ENCODE results near the gene CRYZL1.
A peak's percentile ranks its signal among the peaks of the same experiment; 100 is the strongest.

CRYZL1 gene
- total RNA-seq: 12.9 to 21.1 (median 16.9) reads per million in 3 donors

DNA sequence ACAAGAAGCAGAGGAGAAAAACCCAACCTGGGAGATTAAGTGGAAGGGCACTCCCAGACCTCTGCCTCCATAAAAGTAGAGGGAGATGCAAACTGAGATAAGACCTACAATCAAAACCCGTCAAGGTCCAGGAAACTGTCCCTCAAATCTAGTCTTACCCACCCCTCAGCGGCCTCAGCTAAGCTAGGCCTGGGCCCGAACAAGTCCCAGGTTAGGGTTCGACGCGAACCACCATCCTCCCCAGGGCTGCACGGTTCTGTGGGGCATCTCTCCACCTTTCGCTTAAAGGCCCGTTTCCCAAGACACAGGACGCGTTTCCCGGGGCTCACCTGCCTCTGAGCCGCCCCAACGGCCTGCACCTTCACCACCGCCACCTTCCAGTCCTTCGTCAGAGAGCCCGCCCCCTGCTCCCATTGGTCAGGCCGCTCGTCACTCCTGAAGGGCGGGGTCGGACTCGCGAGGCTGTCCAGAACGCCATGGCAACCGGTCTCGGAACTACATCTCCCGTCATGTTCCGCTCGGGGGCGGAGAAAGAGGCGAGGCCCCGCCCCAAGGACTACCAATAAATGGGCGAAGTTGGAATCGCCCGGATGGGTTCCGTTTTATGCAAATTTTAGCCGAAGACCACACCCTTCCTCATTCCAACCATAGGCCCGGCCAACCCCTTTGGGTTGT lies at the start of gene CRYZL1:
CRYZL1 (minus strand) TSS at position 390 of the 675 bp plus-strand sequence. CDS start 10,190 bp downstream, outside the sequence.
- peak within 1 kb of the TSS; percentile 79 for H3K27ac ChIP-seq (ENCODE audit: insufficient read depth, low read length, poor library complexity, severe bottlenecking)
- H3K9me3 ChIP-seq (ENCODE audit: control insufficient read depth, low read length): no peaks in the 10 kb centered on the region
- peak within 1 kb of the TSS; percentile 94 for H3K4me3 ChIP-seq (ENCODE audit: insufficient read depth, low read depth, low read length, poor library complexity, severe bottlenecking)
- H3K36me3 ChIP-seq (ENCODE audit: control insufficient read depth, insufficient read depth, low read length): no peaks in the 10 kb centered on the region
- H3K27me3 ChIP-seq (replicated peaks; ENCODE audit: control insufficient read depth, insufficient read depth, low read length, poor library complexity, severe bottlenecking): peaks cover 3% of the 10 kb centered on the region
- H3K4me1 ChIP-seq (ENCODE audit: control insufficient read depth, insufficient read depth, low read length, poor library complexity, severe bottlenecking): peaks cover 4% of the 10 kb centered on the region
- peak; percentile 99 to 100 (median 100) for DNase-seq

GRCh38 chr21:33690874-33691273 lies 49.3 kb upstream of the CRYZL1 start:
- no peaks in the 10 kb centered on the region for H3K36me3 ChIP-seq (ENCODE audit: control insufficient read depth, insufficient read depth, low read length)
- no peaks in the 10 kb centered on the region for H3K27me3 ChIP-seq (replicated peaks; ENCODE audit: control insufficient read depth, insufficient read depth, low read length, poor library complexity, severe bottlenecking)
- H3K4me1 ChIP-seq (ENCODE audit: control insufficient read depth, insufficient read depth, low read length, poor library complexity, severe bottlenecking): no peaks in the 10 kb centered on the region
- no peak overlapping the region for H3K4me3 ChIP-seq (ENCODE audit: insufficient read depth, low read depth, low read length, poor library complexity, severe bottlenecking)
- no peak overlapping the region for H3K27ac ChIP-seq (ENCODE audit: insufficient read depth, low read length, poor library complexity, severe bottlenecking)
- DNase-seq: no peak
- no peaks in the 10 kb centered on the region for H3K9me3 ChIP-seq (ENCODE audit: control insufficient read depth, low read length)

GRCh38 chr21:33688353-33688752 lies 46.8 kb upstream of the CRYZL1 start:
- H3K27me3 ChIP-seq (replicated peaks; ENCODE audit: control insufficient read depth, insufficient read depth, low read length, poor library complexity, severe bottlenecking): no peaks in the 10 kb centered on the region
- no peak overlapping the region for H3K4me3 ChIP-seq (ENCODE audit: insufficient read depth, low read depth, low read length, poor library complexity, severe bottlenecking)

GRCh38 chr21:33687634-33688033 lies 46.1 kb upstream of the CRYZL1 start:
- no peaks in the 10 kb centered on the region for H3K4me1 ChIP-seq (ENCODE audit: control insufficient read depth, insufficient read depth, low read length, poor library complexity, severe bottlenecking)
- no peaks in the 10 kb centered on the region for H3K36me3 ChIP-seq (ENCODE audit: control insufficient read depth, insufficient read depth, low read length)
- H3K27me3 ChIP-seq (replicated peaks; ENCODE audit: control insufficient read depth, insufficient read depth, low read length, poor library complexity, severe bottlenecking): no peaks in the 10 kb centered on the region
- no peak for DNase-seq
- H3K9me3 ChIP-seq (ENCODE audit: control insufficient read depth, low read length): no peaks in the 10 kb centered on the region
- H3K4me3 ChIP-seq (ENCODE audit: insufficient read depth, low read depth, low read length, poor library complexity, severe bottlenecking): no peak overlapping the region
- no peak overlapping the region for H3K27ac ChIP-seq (ENCODE audit: insufficient read depth, low read length, poor library complexity, severe bottlenecking)

More at GRCh38 chr21:33688353-33688752, 46.8 kb upstream of the CRYZL1 start:
- no peak for DNase-seq
- H3K27ac ChIP-seq (ENCODE audit: insufficient read depth, low read length, poor library complexity, severe bottlenecking): no peak overlapping the region
- H3K9me3 ChIP-seq (ENCODE audit: control insufficient read depth, low read length): no peaks in the 10 kb centered on the region
- no peaks in the 10 kb centered on the region for H3K4me1 ChIP-seq (ENCODE audit: control insufficient read depth, insufficient read depth, low read length, poor library complexity, severe bottlenecking)
- H3K36me3 ChIP-seq (ENCODE audit: control insufficient read depth, insufficient read depth, low read length): no peaks in the 10 kb centered on the region

DNA sequence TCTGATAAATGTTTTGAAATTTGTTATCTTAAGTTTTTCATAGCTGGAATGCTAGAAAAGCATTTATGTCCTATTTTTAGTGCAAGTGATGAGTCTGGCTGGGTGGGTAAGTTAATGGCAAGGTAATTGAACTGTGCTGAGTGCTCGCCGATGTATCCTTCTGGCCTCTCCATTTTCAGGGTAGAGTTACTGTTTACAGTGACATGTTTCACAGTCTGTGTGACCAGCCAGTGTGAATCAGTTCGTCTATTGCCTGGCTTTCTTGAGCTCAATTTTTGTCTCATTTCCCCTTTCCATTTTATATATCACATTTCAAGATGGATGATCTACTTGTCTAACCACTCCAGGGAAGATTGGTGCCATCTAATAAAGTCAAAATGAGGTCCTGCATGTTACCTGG lies 44.8 kb upstream of the CRYZL1 start:
- Histone ChIP-seq H3K4me3 (ENCODE audit: insufficient read depth, low read depth, low read length, poor library complexity, severe bottlenecking) (no peak overlapping the region), H3K9me3 (ENCODE audit: control insufficient read depth, low read length) (no peaks in the 10 kb centered on the region), H3K27me3 (replicated peaks; ENCODE audit: control insufficient read depth, insufficient read depth, low read length, poor library complexity, severe bottlenecking) (no peaks in the 10 kb centered on the region), H3K36me3 (ENCODE audit: control insufficient read depth, insufficient read depth, low read length) (no peaks in the 10 kb centered on the region), H3K4me1 (ENCODE audit: control insufficient read depth, insufficient read depth, low read length, poor library complexity, severe bottlenecking) (no peaks in the 10 kb centered on the region), H3K27ac (ENCODE audit: insufficient read depth, low read length, poor library complexity, severe bottlenecking) (no peak overlapping the region)
- DNase-seq: no peak

DNA sequence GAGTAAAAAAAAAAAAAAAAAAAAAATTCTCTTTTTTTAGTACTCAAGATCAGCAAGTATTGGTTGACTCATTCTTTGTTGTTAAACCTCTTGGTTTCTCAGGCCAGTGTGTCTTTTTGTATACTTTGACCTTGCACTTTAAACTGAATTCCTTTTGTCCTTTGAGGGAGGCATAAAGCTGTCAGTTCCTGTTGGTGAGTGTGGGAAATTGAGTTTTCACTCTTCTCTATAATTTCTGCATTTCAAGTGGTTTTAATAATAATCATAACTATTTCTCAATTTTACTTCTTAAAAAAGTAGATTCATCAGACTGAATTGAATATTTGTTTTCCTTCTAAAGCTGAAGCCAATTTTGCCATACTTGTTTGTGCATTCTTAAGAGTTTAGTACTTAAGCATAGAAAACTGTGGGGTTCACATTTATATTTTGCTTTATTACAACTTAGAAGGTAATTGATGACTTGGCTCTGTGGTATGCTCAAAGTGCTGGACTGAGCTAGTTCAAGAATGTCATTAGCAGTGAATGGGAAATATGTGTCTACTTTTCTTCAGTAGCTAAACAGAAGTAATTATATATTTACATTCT lies 44.2 kb upstream of the CRYZL1 start:
- DNase-seq: no peak

GRCh38 chr21:33684923-33685560 lies 43.5 kb upstream of the CRYZL1 start:
- DNase-seq: no peak
- Histone ChIP-seq H3K4me3 (ENCODE audit: insufficient read depth, low read depth, low read length, poor library complexity, severe bottlenecking) (no peak overlapping the region), H3K27ac (ENCODE audit: insufficient read depth, low read length, poor library complexity, severe bottlenecking) (no peak overlapping the region), H3K4me1 (ENCODE audit: control insufficient read depth, insufficient read depth, low read length, poor library complexity, severe bottlenecking) (no peaks in the 10 kb centered on the region), H3K36me3 (ENCODE audit: control insufficient read depth, insufficient read depth, low read length) (no peaks in the 10 kb centered on the region), H3K9me3 (ENCODE audit: control insufficient read depth, low read length) (no peaks in the 10 kb centered on the region), H3K27me3 (replicated peaks; ENCODE audit: control insufficient read depth, insufficient read depth, low read length, poor library complexity, severe bottlenecking) (no peaks in the 10 kb centered on the region)

More for the DNA sequence above, 44.2 kb upstream of the CRYZL1 start:
- H3K9me3 ChIP-seq (ENCODE audit: control insufficient read depth, low read length): no peaks in the 10 kb centered on the region
- H3K27me3 ChIP-seq (replicated peaks; ENCODE audit: control insufficient read depth, insufficient read depth, low read length, poor library complexity, severe bottlenecking): no peaks in the 10 kb centered on the region
- no peak overlapping the region for H3K4me3 ChIP-seq (ENCODE audit: insufficient read depth, low read depth, low read length, poor library complexity, severe bottlenecking)
- H3K36me3 ChIP-seq (ENCODE audit: control insufficient read depth, insufficient read depth, low read length): no peaks in the 10 kb centered on the region
- no peak overlapping the region for H3K27ac ChIP-seq (ENCODE audit: insufficient read depth, low read length, poor library complexity, severe bottlenecking)
- no peaks in the 10 kb centered on the region for H3K4me1 ChIP-seq (ENCODE audit: control insufficient read depth, insufficient read depth, low read length, poor library complexity, severe bottlenecking)

DNA sequence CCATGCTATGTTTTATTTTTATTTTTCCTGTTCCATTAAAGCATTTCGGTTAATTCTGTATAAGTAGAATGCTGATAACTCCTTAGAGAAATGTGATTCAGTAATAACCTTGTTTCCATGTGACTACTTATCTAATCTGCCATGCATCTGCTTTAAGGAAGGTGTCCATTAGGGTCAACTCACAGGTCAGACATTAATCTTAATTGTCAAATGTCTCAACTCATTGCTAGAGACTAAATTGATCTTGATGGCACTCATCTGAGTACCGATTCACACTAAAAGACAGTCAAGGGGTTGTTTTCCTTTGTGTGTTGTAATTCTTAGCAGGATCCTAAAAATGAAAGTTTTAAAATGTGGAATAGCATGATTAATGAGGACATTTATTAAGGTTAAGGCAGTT lies 42.5 kb upstream of the CRYZL1 start:
- no peak for DNase-seq
- no peak overlapping the region for H3K4me3 ChIP-seq (ENCODE audit: insufficient read depth, low read depth, low read length, poor library complexity, severe bottlenecking)
- H3K9me3 ChIP-seq (ENCODE audit: control insufficient read depth, low read length): no peaks in the 10 kb centered on the region
- H3K4me1 ChIP-seq (ENCODE audit: control insufficient read depth, insufficient read depth, low read length, poor library complexity, severe bottlenecking): no peaks in the 10 kb centered on the region
- H3K36me3 ChIP-seq (ENCODE audit: control insufficient read depth, insufficient read depth, low read length): no peaks in the 10 kb centered on the region
- H3K27me3 ChIP-seq (replicated peaks; ENCODE audit: control insufficient read depth, insufficient read depth, low read length, poor library complexity, severe bottlenecking): no peaks in the 10 kb centered on the region
- no peak overlapping the region for H3K27ac ChIP-seq (ENCODE audit: insufficient read depth, low read length, poor library complexity, severe bottlenecking)

DNA sequence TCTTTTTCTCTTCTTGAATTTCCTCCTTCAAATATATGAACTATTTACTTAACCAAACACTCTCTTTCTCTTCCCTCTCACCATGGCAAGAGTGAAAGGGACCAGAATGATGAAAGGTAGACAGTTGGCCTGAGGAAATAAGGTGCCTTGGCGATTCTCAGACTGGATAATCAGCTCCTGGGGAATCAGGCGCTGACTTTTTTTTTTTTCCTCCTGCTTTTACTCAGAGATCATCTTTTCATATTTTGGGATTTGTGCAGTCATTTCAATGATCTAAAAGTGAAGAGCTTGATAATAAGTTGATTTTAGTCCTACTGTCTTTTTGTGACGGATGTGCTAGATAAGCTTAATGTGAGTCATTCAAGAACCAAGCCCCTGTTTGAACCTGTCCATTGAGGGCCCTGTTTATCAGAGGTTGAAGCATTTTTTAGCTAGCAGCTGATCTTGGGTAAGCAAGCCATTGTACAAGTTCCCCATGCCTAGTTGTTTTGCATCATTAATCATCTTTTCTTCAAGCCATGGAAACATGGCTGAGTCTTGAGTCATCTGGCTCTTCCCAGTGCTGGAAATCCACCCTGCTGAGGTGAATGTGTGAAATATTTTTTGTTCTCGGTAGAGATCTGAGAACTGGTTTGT lies 41.6 kb upstream of the CRYZL1 start:
- no peak for DNase-seq
- Histone ChIP-seq H3K4me3 (ENCODE audit: insufficient read depth, low read depth, low read length, poor library complexity, severe bottlenecking) (no peak overlapping the region), H3K36me3 (ENCODE audit: control insufficient read depth, insufficient read depth, low read length) (no peaks in the 10 kb centered on the region), H3K27ac (ENCODE audit: insufficient read depth, low read length, poor library complexity, severe bottlenecking) (no peak overlapping the region), H3K9me3 (ENCODE audit: control insufficient read depth, low read length) (no peaks in the 10 kb centered on the region), H3K4me1 (ENCODE audit: control insufficient read depth, insufficient read depth, low read length, poor library complexity, severe bottlenecking) (no peaks in the 10 kb centered on the region), H3K27me3 (replicated peaks; ENCODE audit: control insufficient read depth, insufficient read depth, low read length, poor library complexity, severe bottlenecking) (no peaks in the 10 kb centered on the region)

GRCh38 chr21:33680870-33681269 lies 39.3 kb upstream of the CRYZL1 start:
- no peaks in the 10 kb centered on the region for H3K36me3 ChIP-seq (ENCODE audit: control insufficient read depth, insufficient read depth, low read length)
- no peak for DNase-seq
- no peak overlapping the region for H3K27ac ChIP-seq (ENCODE audit: insufficient read depth, low read length, poor library complexity, severe bottlenecking)

More at GRCh38 chr21:33680870-33681269, 39.3 kb upstream of the CRYZL1 start:
- Histone ChIP-seq H3K27me3 (replicated peaks; ENCODE audit: control insufficient read depth, insufficient read depth, low read length, poor library complexity, severe bottlenecking) (no peaks in the 10 kb centered on the region), H3K9me3 (ENCODE audit: control insufficient read depth, low read length) (no peaks in the 10 kb centered on the region), H3K4me1 (ENCODE audit: control insufficient read depth, insufficient read depth, low read length, poor library complexity, severe bottlenecking) (no peaks in the 10 kb centered on the region), H3K4me3 (ENCODE audit: insufficient read depth, low read depth, low read length, poor library complexity, severe bottlenecking) (no peak overlapping the region)
